Mesodermal cell (in vitro differentiated cells): ENCODE results near the gene CDK15.

Source experiments
- H3K27ac ChIP-seq: 2 replicates; pipeline ENCODE4 v1.7.0; 2013; ENCODE audit warnings: mild to moderate bottlenecking, low read depth, low read length, moderate library complexity; ENCODE audit not compliant: severe bottlenecking
- H3K36me3 ChIP-seq: 2 replicates; pipeline ENCODE4 v1.7.1; 2013; ENCODE audit warnings: mild to moderate bottlenecking, low read length, moderate library complexity; ENCODE audit not compliant: control insufficient read depth, insufficient read depth
- H3K4me1 ChIP-seq: one replicate; pipeline ENCODE4 v1.7.1; 2013; ENCODE audit warnings: mild to moderate bottlenecking, low read length; ENCODE audit not compliant: insufficient read depth, control insufficient read depth, poor library complexity, severe bottlenecking
- H3K4me3 ChIP-seq: 2 replicates; pipeline ENCODE4 v1.7.0; 2013; ENCODE audit warnings: low read length, control low read depth, mild to moderate bottlenecking; ENCODE audit not compliant: insufficient read depth, poor library complexity, severe bottlenecking; ENCODE audit errors: extremely low read depth
- H3K9me3 ChIP-seq: 2 replicates; pipeline ENCODE4 v1.7.1; 2013; ENCODE audit warnings: mild to moderate bottlenecking, low read length, moderate library complexity; ENCODE audit not compliant: control insufficient read depth
- WGBS, 2 experiments: methylation state at CpG; one replicate each; pipeline ENCODE4 v1.1.5; 2013; ENCODE audit warnings: missing lambda C conversion rate in 2 of 2; ENCODE audit not compliant: insufficient coverage in 2 of 2; 5-methylcytosine and 5-hydroxymethylcytosine counted together

The CDK15 gene

DNA sequence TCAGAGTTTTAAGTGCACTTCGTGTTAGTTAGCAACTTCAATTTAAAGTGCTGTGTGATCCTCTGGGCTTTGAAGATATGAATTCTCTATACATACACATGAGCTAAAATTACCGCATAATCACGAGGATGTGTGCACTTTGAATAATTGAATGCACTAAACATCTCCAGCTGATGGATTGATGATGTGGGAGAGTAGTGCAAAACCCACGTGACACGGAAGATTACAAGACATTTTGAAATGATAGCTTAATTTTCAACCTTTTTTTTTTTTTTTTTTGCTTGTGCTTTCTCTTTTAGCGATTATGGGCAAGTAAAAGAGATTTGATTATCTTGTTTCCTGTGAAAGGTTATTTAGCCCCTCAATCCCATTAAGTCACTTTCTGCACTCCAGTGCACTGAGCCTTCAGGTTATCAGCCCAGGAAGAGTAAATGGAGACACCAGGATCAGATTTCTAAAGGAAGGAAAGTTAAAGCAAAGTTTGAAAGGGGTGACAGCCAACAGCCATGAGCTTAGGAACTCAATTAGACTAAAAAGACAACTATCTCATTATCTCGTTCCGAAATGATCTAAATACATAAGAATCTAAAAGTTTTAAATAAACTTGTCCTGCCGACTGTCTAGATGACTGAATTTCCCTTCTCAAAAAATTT lies 81.6 kb downstream of the CDK15 start:
- 40% methylated on average over 4 of the region's 9 CpGs; no CpG with 5 or more reads in 1 of the 2 experiments for WGBS, 2 experiments
- H3K9me3 ChIP-seq, result no peaks in the 10 kb centered on the region
- H3K27ac ChIP-seq, result peak overlapping the region; percentile 65
- peaks cover 24% of the 10 kb centered on the region for H3K4me1 ChIP-seq
- peak overlapping the region; percentile 14 for H3K4me3 ChIP-seq
- H3K36me3 ChIP-seq, result no peaks in the 10 kb centered on the region

DNA sequence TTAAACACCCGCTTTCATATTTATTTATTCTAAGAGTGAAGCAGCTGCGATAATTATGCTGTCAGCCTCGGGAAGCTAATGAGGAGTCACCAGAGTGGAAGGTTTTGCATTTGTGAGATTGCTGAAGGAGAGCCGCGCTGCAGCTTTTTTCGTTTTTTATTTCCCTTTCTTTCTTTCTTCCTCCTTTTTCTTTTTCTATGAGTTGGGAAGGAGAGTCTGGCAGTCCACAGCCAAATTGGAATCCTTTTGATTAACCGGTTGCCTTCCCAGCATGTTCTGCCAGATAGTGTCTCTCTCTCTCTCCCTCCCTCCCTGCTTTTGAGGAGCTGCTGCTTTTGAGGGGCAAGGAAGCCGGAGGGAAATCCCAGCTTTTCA lies 82.1 kb downstream of the CDK15 start:
- Histone ChIP-seq H3K4me1 (peaks cover 24% of the 10 kb centered on the region), H3K9me3 (no peaks in the 10 kb centered on the region), H3K27ac (peak overlapping the region; percentile 65), H3K36me3 (no peaks in the 10 kb centered on the region), H3K4me3 (peak overlapping the region; percentile 14)
- WGBS, 2 experiments, result no CpG with 5 or more reads among the region's 8 CpGs

DNA sequence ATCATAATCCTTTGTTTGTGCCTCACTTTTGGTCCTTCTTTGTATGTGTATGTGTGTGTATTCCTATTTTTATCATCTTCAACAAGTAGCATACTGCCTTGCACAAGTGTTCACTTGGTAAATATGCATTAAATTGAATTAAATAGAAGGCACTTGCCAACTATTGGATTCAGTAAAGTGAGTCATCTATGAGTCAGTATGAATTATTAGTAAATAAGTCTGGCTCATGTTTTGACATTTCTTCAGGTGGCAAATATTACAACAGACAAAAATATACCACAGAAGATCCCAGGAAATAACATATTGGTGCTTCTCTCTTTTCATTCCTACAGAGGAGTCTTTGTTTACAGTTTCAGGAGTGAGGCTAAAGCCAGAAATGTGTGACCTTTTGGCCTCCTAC lies 84.1 kb downstream of the CDK15 start:
- H3K4me1 ChIP-seq, result peaks cover 24% of the 10 kb centered on the region
- no peaks in the 10 kb centered on the region for H3K9me3 ChIP-seq
- no peak overlapping the region for H3K4me3 ChIP-seq
- H3K27ac ChIP-seq, result no peak overlapping the region
- no peaks in the 10 kb centered on the region for H3K36me3 ChIP-seq

DNA sequence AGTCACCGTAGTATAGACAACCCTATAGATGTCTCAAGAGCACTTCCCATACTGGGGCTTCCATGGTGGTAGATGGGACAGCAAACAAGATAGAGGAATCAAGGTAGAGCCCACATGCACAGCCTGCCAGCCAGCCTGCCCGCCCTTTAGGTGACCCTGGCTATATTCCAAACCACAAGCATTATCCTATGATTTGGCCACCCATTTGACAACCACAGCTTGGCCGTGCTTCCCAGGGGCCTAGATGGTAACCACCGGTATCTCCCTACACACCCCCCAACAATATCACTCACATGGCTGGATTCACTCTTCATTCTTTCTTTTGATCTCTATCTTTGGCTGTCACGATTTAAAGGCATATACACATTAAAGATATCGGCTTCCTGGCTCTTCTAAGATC lies 85.3 kb downstream of the CDK15 start:
- WGBS, 2 experiments, result 92 to 97% methylated on average over 3 to 4 of the region's 6 CpGs
- no peaks in the 10 kb centered on the region for H3K36me3 ChIP-seq
- no peaks in the 10 kb centered on the region for H3K9me3 ChIP-seq
- peaks cover 24% of the 10 kb centered on the region for H3K4me1 ChIP-seq
- no peak overlapping the region for H3K27ac ChIP-seq
- H3K4me3 ChIP-seq, result no peak overlapping the region

GRCh38 chr2:201892516-201892915 lies 86.2 kb downstream of the CDK15 start:
- no peak overlapping the region for H3K4me3 ChIP-seq
- H3K36me3 ChIP-seq, result no peaks in the 10 kb centered on the region
- 92 to 97% methylated on average over 4 to 5 of the region's 5 CpGs for WGBS, 2 experiments
- no peaks in the 10 kb centered on the region for H3K9me3 ChIP-seq
- H3K27ac ChIP-seq, result no peak overlapping the region
- peaks cover 24% of the 10 kb centered on the region for H3K4me1 ChIP-seq

GRCh38 chr2:201900362-201900761 lies 94.0 kb downstream of the CDK15 start:
- WGBS, 2 experiments, result 83 to 100% methylated on average over 1 of the region's 2 CpGs
- Histone ChIP-seq H3K36me3 (no peaks in the 10 kb centered on the region), H3K4me1 (peaks cover 7% of the 10 kb centered on the region), H3K9me3 (no peaks in the 10 kb centered on the region), H3K4me3 (no peak overlapping the region), H3K27ac (no peak overlapping the region)

GRCh38 chr2:201901786-201902185 lies 95.4 kb downstream of the CDK15 start:
- Histone ChIP-seq H3K4me3 (no peak overlapping the region), H3K27ac (no peak overlapping the region), H3K4me1 (peaks cover 7% of the 10 kb centered on the region), H3K36me3 (no peaks in the 10 kb centered on the region), H3K9me3 (no peaks in the 10 kb centered on the region)
- WGBS, 2 experiments, result 68 to 88% methylated on average over 5 to 7 of the region's 8 CpGs

- H3K27ac ChIP-seq, result no peak overlapping the region
- no peak overlapping the region for H3K4me3 ChIP-seq
- WGBS, 2 experiments, result 39 to 47% methylated on average over 5 of the region's 5 CpGs
- H3K4me1 ChIP-seq, result peaks cover 18% of the 10 kb centered on the region
- H3K9me3 ChIP-seq, result no peaks in the 10 kb centered on the region
- H3K36me3 ChIP-seq, result no peaks in the 10 kb centered on the region
Measured at GRCh38 chr2:201904538-201905420, 98.4 kb downstream of the CDK15 start.

- Histone ChIP-seq H3K9me3 (no peaks in the 10 kb centered on the region), H3K27ac (no peak overlapping the region), H3K36me3 (no peaks in the 10 kb centered on the region), H3K4me1 (peaks cover 27% of the 10 kb centered on the region), H3K4me3 (no peak overlapping the region)
- WGBS, 2 experiments, result 40 to 43% methylated on average over 4 of the region's 10 CpGs
Measured at GRCh38 chr2:201906777-201907562, 100.6 kb downstream of the CDK15 start.

- H3K4me3 ChIP-seq, result no peak overlapping the region
- H3K27ac ChIP-seq, result no peak overlapping the region
- H3K9me3 ChIP-seq, result no peaks in the 10 kb centered on the region
- no peaks in the 10 kb centered on the region for H3K36me3 ChIP-seq
- WGBS, 2 experiments, result 82 to 97% methylated on average over 4 of the region's 4 CpGs
- peaks cover 27% of the 10 kb centered on the region for H3K4me1 ChIP-seq
Measured at GRCh38 chr2:201907563-201907881, 101.2 kb downstream of the CDK15 start.
